Thymus (tissue), 11 donors: ENCODE results near the gene CIT. TPM values are rescaled to one million over a fixed set of nuclear protein-coding genes. Genes with fewer than 3 reads are reported as not detected.

Experiments used
- DNase-seq, 9 donors: peaks; one replicate each; pipeline ENCODE4 v3.0.0-alpha.2; 2013; ENCODE audit warnings: low spot score in 9 of 9, low read depth in 6 of 9, missing footprints in 1 of 9
- H3K27ac ChIP-seq, 2 donors: one replicate each; pipeline ENCODE4 v1.5.1; 2013; ENCODE audit warnings: control low read depth in 1 of 2, low read depth in 1 of 2, low read length in 1 of 2, mild to moderate bottlenecking in 1 of 2, moderate library complexity in 1 of 2
- H3K27me3 ChIP-seq, 2 donors: one replicate each; pipeline ENCODE4 v1.5.1; 2013; ENCODE audit warnings: low read length in 1 of 2; ENCODE audit not compliant: control insufficient read depth in 2 of 2, insufficient read depth in 1 of 2
- H3K36me3 ChIP-seq, 2 donors: one replicate each; pipeline ENCODE4 v1.5.1; 2013; ENCODE audit warnings: low read length in 1 of 2, mild to moderate bottlenecking in 1 of 2, moderate library complexity in 1 of 2; ENCODE audit not compliant: control insufficient read depth in 2 of 2, insufficient read depth in 2 of 2
- H3K4me1 ChIP-seq, 2 donors: one replicate each; pipeline ENCODE4 v1.5.1; 2013; ENCODE audit warnings: low read length in 2 of 2; ENCODE audit not compliant: control insufficient read depth in 2 of 2, insufficient read depth in 2 of 2
- H3K4me3 ChIP-seq, 2 donors: one replicate each; pipeline ENCODE4 v1.5.1; 2013; ENCODE audit warnings: low read length in 2 of 2, control low read depth in 1 of 2, mild to moderate bottlenecking in 1 of 2
- H3K9me3 ChIP-seq, 2 donors: one replicate each; pipeline ENCODE4 v1.5.1; 2013; ENCODE audit warnings: low read length in 1 of 2, mild to moderate bottlenecking in 1 of 2; ENCODE audit not compliant: control insufficient read depth in 2 of 2, insufficient read depth in 1 of 2
- WGBS: extraction: QIAGEN DNeasy Blood & Tissue Kit; methylation state at CpG from one replicate; pipeline ENCODE4 v1.1.7; 2013; 5-methylcytosine and 5-hydroxymethylcytosine counted together
- polyA plus RNA-seq: library from polyadenylated mRNA; stranded (reverse); fragments of 200-250 nt; gene quantifications from one replicate; pipeline ENCODE4 v1.2.3, GENCODE V29; 2013
- total RNA-seq: library from RNA; stranded (reverse); fragments of 120-200 nt; gene quantifications from one replicate; pipeline ENCODE4 v1.2.4, GENCODE V29; 2013
- donor health status: healthy.

CIT gene
- total and polyA plus RNA-seq, 2 donors, result 2.6 to 9.1 TPM

- 98% methylated on average over 4 of the region's 4 CpGs for WGBS
- no peak for DNase-seq
Observed at GRCh38 chr12:119725523-119725922, 151.6 kb downstream of the CIT start.

GRCh38 chr12:119721306-119721705 lies 155.8 kb downstream of the CIT start:
- Histone ChIP-seq H3K27me3 (no peaks in the 10 kb centered on the region), H3K9me3 (no peaks in the 10 kb centered on the region), H3K36me3 (peaks cover 17 to 22% of the 10 kb centered on the region in 2 donors), H3K4me3 (no peak overlapping the region), H3K27ac (no peak overlapping the region), H3K4me1 (no peaks in the 10 kb centered on the region)
- no peak for DNase-seq
- 95% methylated on average over 4 of the region's 4 CpGs for WGBS

More at GRCh38 chr12:119725523-119725922, 151.6 kb downstream of the CIT start:
- Histone ChIP-seq H3K4me1 (no peaks in the 10 kb centered on the region), H3K4me3 (no peak overlapping the region), H3K27ac (no peak overlapping the region), H3K36me3 (peaks cover 18 to 29% of the 10 kb centered on the region in 2 donors), H3K27me3 (no peaks in the 10 kb centered on the region), H3K9me3 (no peaks in the 10 kb centered on the region)

- peaks cover 17 to 22% of the 10 kb centered on the region in 2 donors for H3K36me3 ChIP-seq
- no peaks in the 10 kb centered on the region for H3K4me1 ChIP-seq
- H3K9me3 ChIP-seq, result no peaks in the 10 kb centered on the region
- H3K4me3 ChIP-seq, result no peak overlapping the region
- H3K27me3 ChIP-seq, result no peaks in the 10 kb centered on the region
- no peak overlapping the region for H3K27ac ChIP-seq
- no peak for DNase-seq
Observed at GRCh38 chr12:119720349-119720748, 156.8 kb downstream of the CIT start.

GRCh38 chr12:119718141-119718540 lies 159.0 kb downstream of the CIT start:
- Histone ChIP-seq H3K9me3 (no peaks in the 10 kb centered on the region), H3K4me1 (no peaks in the 10 kb centered on the region), H3K4me3 (no peak overlapping the region), H3K27me3 (no peaks in the 10 kb centered on the region), H3K36me3 (peaks cover 31 to 34% of the 10 kb centered on the region in 2 donors), H3K27ac (no peak overlapping the region)
- DNase-seq, result no peak
- 99% methylated on average over 17 of the region's 17 CpGs for WGBS

GRCh38 chr12:119715268-119715620 lies 161.9 kb downstream of the CIT start:
- Histone ChIP-seq H3K36me3 (peaks cover 51 to 54% of the 10 kb centered on the region in 2 donors), H3K4me1 (no peaks in the 10 kb centered on the region), H3K4me3 (no peak overlapping the region), H3K27ac (no peak overlapping the region), H3K9me3 (no peaks in the 10 kb centered on the region), H3K27me3 (no peaks in the 10 kb centered on the region)
- over 99% methylated on average over 3 of the region's 3 CpGs for WGBS
- no peak for DNase-seq

- Histone ChIP-seq H3K4me3 (no peak overlapping the region), H3K9me3 (no peaks in the 10 kb centered on the region), H3K27ac (no peak overlapping the region), H3K27me3 (no peaks in the 10 kb centered on the region), H3K4me1 (no peaks in the 10 kb centered on the region), H3K36me3 (peaks cover 51 to 59% of the 10 kb centered on the region in 2 donors)
- no peak for DNase-seq
- 97% methylated on average over 4 of the region's 4 CpGs for WGBS
Observed at GRCh38 chr12:119714614-119715267, 162.4 kb downstream of the CIT start.

GRCh38 chr12:119713551-119714031 lies 163.5 kb downstream of the CIT start:
- Histone ChIP-seq H3K4me1 (no peaks in the 10 kb centered on the region), H3K36me3 (peaks cover 55 to 62% of the 10 kb centered on the region in 2 donors), H3K4me3 (no peak overlapping the region), H3K9me3 (no peaks in the 10 kb centered on the region), H3K27me3 (no peaks in the 10 kb centered on the region), H3K27ac (no peak overlapping the region)
- WGBS, result 98% methylated on average over 8 of the region's 8 CpGs
- no peak for DNase-seq

GRCh38 chr12:119712721-119713120 lies 164.4 kb downstream of the CIT start:
- no peaks in the 10 kb centered on the region for H3K9me3 ChIP-seq
- H3K4me3 ChIP-seq, result no peak overlapping the region
- 98% methylated on average over 11 of the region's 11 CpGs for WGBS
- DNase-seq, result no peak
- no peaks in the 10 kb centered on the region for H3K27me3 ChIP-seq
- H3K27ac ChIP-seq, result no peak overlapping the region
- H3K36me3 ChIP-seq, result peaks cover 52 to 61% of the 10 kb centered on the region in 2 donors
- H3K4me1 ChIP-seq, result no peaks in the 10 kb centered on the region

GRCh38 chr12:119711693-119712092 lies 165.4 kb downstream of the CIT start:
- no peaks in the 10 kb centered on the region for H3K4me1 ChIP-seq
- WGBS, result 98% methylated on average over 4 of the region's 4 CpGs
- peaks cover 52 to 70% of the 10 kb centered on the region in 2 donors for H3K36me3 ChIP-seq
- H3K27me3 ChIP-seq, result no peaks in the 10 kb centered on the region
- no peaks in the 10 kb centered on the region for H3K9me3 ChIP-seq
- no peak overlapping the region for H3K27ac ChIP-seq
- DNase-seq, result no peak
- H3K4me3 ChIP-seq, result no peak overlapping the region
